ENCODE measurements around the gene MAP2K7.

- TF ChIP-seq, protein P1, sequence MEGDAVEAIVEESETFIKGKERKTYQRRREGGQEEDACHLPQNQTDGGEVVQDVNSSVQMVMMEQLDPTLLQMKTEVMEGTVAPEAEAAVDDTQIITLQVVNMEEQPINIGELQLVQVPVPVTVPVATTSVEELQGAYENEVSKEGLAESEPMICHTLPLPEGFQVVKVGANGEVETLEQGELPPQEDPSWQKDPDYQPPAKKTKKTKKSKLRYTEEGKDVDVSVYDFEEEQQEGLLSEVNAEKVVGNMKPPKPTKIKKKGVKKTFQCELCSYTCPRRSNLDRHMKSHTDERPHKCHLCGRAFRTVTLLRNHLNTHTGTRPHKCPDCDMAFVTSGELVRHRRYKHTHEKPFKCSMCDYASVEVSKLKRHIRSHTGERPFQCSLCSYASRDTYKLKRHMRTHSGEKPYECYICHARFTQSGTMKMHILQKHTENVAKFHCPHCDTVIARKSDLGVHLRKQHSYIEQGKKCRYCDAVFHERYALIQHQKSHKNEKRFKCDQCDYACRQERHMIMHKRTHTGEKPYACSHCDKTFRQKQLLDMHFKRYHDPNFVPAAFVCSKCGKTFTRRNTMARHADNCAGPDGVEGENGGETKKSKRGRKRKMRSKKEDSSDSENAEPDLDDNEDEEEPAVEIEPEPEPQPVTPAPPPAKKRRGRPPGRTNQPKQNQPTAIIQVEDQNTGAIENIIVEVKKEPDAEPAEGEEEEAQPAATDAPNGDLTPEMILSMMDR (conservative IDR thresholded peaks at IDR 0.05; ENCODE audit: low read length), result no peak
- no peak for TF ChIP-seq EZH2phosphoT487 (IDR thresholded peaks at IDR 0.05; ENCODE audit: borderline replicate concordance)
These were observed 24.6 kb downstream of the MAP2K7 start for GRCh38 chr19:7928334-7928706.

All from Loucy (cell line).